ENCODE data around the gene NME7.
"Not testable (repeated sequence)": the region's sequence is repeated elsewhere in the genome, so short reads cannot be mapped to it uniquely, and the experiment has no call there.

The NME7 gene

DNA sequence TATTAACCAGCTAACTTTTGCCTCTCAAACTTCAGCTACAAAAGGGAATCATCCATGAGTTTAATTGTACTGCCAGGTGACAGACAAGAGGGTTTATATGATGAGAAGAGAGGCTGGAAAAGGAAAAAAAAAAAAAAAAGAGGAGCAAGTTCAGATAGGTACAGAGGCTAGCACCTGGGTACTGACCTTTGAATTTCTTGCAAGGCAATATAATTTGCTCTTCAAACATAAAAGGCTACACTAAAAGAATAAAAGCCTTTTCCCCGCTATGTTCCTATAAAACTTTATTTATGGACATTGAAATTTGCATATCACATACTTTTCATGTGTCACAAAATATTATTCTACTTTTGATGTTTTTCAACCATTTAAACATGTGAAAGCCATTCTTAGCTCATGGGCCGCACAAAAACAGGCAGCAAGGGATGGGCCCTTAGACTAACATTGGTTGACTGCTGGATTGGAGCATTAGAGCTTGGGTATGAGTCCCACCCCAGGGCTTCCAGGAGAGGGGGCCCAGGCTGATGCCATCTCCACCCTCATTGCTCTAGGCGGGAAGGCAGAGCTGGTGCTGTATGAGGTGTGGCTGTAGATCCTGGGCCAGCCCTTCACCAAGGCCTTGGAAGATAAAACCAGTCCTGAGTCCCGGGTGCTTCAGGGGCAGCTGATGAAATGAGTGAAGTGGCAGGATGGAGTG, 216.8 kb downstream of the NME7 start:
- DNase-seq, result no peak

- no peak for DNase-seq
Measured at GRCh38 chr1:169149555-169150286, 217.9 kb downstream of the NME7 start.

DNA sequence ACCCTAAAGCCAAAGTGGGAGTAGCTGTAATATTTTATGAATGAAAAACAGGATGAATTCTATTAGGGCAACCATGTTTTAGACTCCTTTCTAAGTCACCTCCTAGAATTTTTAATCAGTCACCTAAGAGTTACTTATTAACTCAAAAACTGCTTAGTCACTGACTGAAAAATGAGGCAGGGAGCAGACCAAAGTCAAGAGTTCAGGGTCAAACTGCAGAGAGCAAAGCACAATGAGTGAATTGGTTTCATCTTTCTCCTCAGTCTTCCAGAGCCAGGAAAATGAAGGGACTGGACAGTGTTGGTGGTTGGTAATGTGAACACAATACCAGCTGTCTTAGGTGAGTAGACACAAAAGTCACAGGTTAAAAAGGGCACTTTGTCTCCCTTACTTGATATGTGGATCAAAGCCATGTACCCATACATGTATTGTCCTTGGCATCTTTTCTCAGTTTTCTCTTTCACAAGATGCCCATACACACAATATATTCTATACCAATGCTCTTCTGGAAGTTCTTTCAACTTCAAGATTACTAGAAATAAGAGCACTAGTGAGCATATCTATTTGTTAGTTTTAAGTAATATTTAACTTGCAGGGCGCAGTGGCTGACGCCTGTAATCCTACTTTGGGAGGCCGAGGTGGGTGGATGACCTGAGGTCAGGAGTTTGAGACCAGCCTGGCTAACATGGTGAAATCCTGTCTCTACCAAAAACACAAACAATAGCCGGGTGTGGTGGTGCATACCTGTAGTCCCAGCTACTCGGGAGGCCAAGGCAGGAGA, 218.9 kb downstream of the NME7 start:
- no peak for DNase-seq

- DNase-seq, result no peak
Measured at GRCh38 chr1:169146576-169147214, 220.9 kb downstream of the NME7 start.

GRCh38 chr1:169144941-169145626, 222.5 kb downstream of the NME7 start:
- DNase-seq, result no peak

GRCh38 chr1:169143984-169144383, 223.6 kb downstream of the NME7 start:
- DNase-seq, result no peak

- DNase-seq, result no peak
Measured at GRCh38 chr1:169143346-169143745, 224.3 kb downstream of the NME7 start.

GRCh38 chr1:169142129-169142528, 225.5 kb downstream of the NME7 start:
- DNase-seq, result no peak

GRCh38 chr1:169141356-169141755, 226.2 kb downstream of the NME7 start:
- no peak for DNase-seq

GRCh38 chr1:169138866-169139670, 228.5 kb downstream of the NME7 start:
- no peak for DNase-seq

DNA sequence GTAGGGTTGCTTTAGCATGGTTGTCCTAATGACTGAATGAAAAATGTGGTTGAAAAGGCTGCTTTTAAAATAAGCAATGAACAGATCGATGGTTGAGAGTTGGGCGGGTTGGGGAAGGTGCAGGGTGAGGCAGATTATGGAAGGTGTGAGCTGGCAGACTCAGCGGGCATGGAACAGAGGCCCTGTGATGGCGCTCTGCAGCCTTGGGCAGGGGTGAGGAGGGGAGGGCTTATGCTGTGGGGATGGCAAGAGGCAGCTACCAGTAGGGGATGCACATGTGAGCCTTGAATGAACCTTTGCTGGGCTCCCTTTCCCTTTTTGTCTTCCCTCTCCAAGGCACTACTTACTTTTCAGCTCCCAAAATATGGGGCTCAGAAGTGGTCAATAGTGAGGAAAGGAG, 230.2 kb downstream of the NME7 start:
- no peak for DNase-seq

DNA sequence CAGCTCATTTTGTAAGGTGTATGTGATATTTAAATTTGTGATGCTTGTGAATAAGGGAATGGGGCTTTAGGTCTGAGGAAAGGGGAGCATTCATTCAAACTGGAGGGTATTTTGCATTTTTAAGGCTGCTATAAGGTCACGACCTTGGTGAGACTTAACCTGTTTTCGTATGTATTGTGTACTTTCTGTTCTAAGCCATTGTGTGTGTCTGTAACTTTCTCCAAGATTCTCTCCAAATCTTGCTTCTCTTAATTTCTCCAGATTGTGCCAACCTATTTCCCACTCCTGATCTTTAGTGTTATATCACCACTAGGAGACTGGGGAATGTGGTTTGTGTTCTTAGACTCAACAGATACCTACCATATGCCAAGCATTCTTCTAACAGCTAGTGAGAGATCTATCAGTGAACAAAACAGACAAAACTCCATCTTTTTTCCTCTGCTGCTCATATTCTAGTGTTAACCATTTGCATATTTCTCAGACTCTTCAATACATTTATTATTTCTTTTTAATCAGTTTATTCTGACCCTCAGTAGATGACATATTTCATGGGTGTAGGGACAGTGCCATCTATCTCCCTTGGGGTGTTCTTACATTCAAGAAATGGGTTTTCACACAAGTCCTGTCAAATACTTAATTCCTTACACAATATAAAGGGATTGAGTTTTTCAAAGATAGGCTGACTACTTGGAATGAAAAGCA, 233.6 kb downstream of the NME7 start:
- no peak for DNase-seq

DNA sequence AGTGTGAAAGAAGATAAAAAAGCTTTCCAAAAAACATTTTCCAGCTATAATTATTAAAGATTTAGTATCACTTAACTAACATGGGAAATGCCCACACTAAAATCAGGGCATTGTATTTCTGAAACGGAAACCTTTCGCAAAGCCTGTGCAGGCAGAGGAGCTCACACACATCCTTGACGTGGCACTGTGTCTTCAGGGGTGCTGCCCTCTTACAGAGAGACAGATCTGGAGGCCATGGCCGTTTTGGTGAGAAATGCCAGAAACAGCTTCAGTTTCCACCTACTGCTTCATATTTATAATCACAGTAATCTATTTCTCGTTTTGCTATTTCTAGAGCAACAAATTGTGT, 234.4 kb downstream of the NME7 start:
- no peak for DNase-seq

GRCh38 chr1:169132512-169133227, 234.9 kb downstream of the NME7 start:
- no peak for DNase-seq

DNA sequence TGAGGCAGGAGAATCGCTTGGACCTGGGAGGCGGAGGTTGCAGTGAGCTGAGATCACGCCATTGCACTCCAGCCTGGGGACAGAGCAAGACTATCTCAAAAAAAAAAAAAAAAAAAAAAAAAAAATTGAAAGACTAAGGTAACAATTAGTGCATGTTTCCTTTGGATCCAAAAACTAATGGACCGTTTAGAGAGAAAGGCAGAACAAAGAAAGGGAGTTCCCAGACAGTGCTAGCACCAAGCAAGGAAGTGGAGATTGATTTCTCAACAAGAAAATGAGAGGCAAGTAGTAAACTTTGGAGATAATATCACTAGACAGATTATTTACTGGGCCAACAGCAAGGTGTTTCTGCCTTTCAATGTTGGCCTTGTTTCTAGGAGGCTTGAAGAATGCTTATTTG, 236.9 kb downstream of the NME7 start:
- no peak for DNase-seq

- DNase-seq, result no peak
Measured at GRCh38 chr1:169129109-169129784, 238.3 kb downstream of the NME7 start.

GRCh38 chr1:169128562-169128961, 239.0 kb downstream of the NME7 start:
- no peak for DNase-seq

DNA sequence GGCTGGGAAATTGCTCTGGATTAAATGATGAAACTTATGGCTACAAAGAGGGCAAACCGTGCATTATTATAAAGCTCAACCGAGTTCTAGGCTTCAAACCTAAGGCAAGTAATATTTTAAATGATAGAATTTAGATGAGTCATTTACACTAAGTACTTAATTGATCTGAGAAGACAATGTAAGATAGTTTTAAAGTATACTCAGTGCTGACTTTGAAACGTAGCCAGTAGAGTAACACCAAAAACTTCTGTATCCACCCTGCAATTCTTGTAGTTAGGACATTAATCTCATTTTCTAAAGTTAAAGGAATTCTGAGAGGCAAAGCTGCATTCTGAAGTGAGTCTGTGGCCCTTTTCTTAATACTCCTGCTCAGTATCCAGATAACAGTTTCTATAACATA, 240.3 kb downstream of the NME7 start:
- DNase-seq, result no peak

DNA sequence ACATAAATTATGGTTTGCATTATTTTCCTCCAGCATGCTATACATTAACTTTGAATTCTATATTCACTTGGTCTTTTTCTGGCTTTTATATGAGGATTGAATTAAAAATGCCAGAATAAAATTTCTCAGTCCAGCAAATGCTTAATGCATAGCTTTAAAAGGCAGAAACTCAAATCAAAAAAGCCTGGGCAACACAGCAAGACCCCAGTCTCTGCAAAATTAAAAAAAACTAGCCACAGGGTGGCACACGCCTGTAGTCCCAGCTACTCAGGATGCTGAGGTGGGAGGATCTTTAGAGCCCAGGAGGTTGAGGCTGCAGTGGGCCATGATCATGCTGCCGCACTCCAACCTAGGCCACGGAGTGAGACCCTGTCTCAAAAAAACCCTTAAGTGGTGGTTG, 241.3 kb downstream of the NME7 start:
- no peak for DNase-seq

- not testable (repeated sequence) for DNase-seq
Measured at GRCh38 chr1:169125597-169125996, 242.0 kb downstream of the NME7 start.

Measured in effector CD8-positive, alpha-beta T cell (primary cell).